ENCODE measurements around the gene IRF2BPL. TPM values are rescaled to one million over a fixed set of nuclear protein-coding genes. Genes with fewer than 3 reads are reported as not detected.

IRF2BPL gene
- total RNA-seq, 4 donors from 2014 or later = 31.1 to 70.0 (median 34.4) TPM

- ATAC-seq (ENCODE audit: low FRiP score) (no peak), DNase-seq (ENCODE audit: low spot score) (no peak)
- TF ChIP-seq, protein P1, sequence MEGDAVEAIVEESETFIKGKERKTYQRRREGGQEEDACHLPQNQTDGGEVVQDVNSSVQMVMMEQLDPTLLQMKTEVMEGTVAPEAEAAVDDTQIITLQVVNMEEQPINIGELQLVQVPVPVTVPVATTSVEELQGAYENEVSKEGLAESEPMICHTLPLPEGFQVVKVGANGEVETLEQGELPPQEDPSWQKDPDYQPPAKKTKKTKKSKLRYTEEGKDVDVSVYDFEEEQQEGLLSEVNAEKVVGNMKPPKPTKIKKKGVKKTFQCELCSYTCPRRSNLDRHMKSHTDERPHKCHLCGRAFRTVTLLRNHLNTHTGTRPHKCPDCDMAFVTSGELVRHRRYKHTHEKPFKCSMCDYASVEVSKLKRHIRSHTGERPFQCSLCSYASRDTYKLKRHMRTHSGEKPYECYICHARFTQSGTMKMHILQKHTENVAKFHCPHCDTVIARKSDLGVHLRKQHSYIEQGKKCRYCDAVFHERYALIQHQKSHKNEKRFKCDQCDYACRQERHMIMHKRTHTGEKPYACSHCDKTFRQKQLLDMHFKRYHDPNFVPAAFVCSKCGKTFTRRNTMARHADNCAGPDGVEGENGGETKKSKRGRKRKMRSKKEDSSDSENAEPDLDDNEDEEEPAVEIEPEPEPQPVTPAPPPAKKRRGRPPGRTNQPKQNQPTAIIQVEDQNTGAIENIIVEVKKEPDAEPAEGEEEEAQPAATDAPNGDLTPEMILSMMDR (IDR thresholded peaks at IDR 0.05) = no peak
Observed at GRCh38 chr14:77014734-77015133, 13.8 kb downstream of the IRF2BPL start.

DNA sequence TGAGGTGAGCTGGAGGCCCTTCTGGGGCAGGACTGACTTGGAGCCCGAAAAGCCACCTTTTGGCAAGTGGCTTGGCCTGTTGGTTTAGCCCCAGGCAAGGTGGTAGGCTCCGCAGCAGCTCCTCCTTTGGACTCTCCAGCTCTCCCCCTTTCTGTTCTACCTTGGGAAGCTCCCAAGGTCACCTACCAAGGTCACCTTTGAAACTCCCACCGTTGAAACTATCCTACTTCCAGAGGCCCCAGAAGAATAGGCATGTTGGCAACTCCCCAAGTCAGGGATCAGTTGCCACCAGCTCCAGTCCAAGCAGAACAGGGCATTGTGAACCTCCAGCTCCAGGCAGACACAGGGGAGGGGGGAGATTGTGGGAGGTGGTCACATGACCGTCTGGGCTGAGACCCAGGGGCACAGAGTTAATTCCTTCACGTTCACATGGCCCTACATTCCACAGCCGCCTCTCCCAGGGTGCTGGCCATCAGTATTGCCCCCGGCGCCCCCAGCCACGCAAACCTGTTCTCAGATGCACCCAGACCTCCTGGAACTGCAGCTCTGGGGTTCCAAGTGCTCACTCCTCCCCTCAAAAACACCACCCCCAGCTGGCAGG, 14.4 kb downstream of the IRF2BPL start:
- ATAC-seq (ENCODE audit: low FRiP score) (no peak), DNase-seq (ENCODE audit: low spot score) (no peak)
- TF ChIP-seq, protein P1 (IDR thresholded peaks at IDR 0.05) = no peak

DNA sequence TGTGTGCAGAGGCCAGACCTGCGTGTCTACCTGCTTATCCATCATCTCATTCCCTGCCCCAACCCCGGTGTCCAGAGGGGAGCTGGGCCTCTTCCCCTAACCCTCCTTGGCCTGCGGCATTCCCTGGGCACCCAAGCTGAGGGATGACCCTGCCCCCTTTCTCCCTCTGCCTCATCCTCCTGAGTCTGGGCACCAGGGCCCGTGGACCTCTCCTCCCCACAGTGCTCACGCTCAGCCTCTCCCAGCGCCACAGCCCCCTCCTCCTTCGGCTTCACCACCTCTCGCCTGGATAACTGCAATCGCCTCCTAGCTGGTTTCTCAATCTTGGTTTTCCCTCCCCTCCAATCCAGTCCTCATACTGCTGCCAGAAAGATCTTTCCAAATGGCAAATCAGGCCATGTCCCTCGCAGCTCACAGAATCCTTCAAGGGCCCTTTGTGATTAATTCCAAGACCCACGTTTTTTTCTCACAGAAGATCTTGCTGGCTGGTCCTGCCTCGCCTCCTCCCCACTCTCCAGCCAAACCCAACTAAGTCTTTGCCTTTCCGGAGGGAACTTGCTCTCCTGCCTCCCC, 16.2 kb downstream of the IRF2BPL start:
- ATAC-seq (ENCODE audit: low FRiP score) = peak; percentile 38
- TF ChIP-seq, protein P1 (IDR thresholded peaks at IDR 0.05) = no peak
- no peak for DNase-seq (ENCODE audit: low spot score)

- TF ChIP-seq, protein P1 (IDR thresholded peaks at IDR 0.05) = no peak
- ATAC-seq (ENCODE audit: low FRiP score) = no peak
- no peak for DNase-seq (ENCODE audit: low spot score)
Observed at GRCh38 chr14:77011245-77011644, 17.3 kb downstream of the IRF2BPL start.

DNA sequence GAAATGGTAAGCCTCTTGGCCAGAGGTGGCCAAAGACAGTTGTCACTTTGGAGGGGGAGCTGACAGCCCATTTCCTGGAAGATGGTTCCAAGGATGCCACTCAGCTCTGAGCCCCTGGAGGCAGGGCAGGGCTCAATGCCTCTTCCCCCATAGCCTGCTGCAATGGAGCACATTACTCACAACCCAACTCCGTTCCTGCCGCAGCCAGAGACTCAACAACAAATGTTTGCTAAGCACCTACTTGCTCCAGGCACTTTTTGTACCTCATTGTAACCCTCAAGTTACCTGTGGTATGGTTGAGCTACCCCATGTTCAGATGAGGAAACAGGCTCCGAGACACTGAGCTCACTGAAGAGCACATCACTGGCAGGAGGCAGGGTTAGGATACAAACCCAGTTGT, 19.5 kb downstream of the IRF2BPL start:
- DNase-seq (ENCODE audit: low spot score) = no peak
- ATAC-seq (ENCODE audit: low FRiP score) = no peak
- TF ChIP-seq, protein P1 (IDR thresholded peaks at IDR 0.05) = no peak

DNA sequence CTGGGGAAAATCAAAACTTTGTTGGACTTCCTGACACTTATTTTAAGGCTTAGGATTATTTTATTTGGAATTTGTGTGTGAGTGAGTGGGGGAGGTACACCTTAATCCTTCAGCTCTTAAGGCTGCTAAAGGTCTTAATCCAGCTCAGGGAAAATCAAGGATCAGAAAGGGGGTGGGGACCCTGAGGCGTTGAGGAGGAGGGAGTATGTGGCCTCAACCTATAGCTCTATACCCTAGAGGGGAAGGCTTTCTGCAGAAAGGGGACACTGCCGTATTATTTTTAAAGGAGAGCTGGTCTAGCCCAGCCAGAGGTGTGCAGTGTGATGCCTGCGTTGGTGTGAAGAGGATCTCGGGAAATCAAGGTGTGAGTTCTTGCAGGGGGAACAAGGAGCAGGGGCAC, 20.0 kb downstream of the IRF2BPL start:
- TF ChIP-seq, protein P1 (IDR thresholded peaks at IDR 0.05) = no peak
- no peak for ATAC-seq (ENCODE audit: low FRiP score)
- DNase-seq (ENCODE audit: low spot score) = no peak

DNA sequence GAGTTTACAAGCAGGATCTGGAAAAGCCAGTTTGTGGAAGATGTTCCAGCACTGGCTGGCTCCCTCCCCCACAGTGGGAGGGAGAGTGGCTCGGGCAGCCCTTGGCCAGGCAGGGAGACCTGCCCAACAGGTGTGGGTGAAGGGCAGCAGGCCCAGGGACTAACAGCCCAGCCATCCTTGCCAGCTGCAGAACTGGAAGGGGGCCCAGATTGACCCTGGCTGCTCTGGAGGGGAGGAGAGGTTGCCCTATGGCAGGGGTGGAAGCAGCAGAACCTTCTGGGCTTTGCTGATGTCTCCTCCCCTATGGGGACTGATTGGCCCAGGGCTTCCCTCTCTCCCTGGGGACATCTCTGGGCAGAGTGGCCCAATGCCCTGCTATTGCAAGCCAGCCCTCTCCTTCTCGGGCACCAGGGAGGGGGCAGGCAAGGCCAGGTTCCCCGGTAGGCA, 20.5 kb downstream of the IRF2BPL start:
- DNase-seq (ENCODE audit: low spot score) (no peak), ATAC-seq (ENCODE audit: low FRiP score) (no peak)
- TF ChIP-seq, protein P1 (IDR thresholded peaks at IDR 0.05) = no peak

Measured in omental fat pad (tissue), 4 donors.